ENCODE results near the gene IFRD2. TPM values are rescaled to one million over a fixed set of nuclear protein-coding genes. Genes with fewer than 3 reads are reported as not detected.

Gene IFRD2
- total and polyA plus RNA-seq, 2 of the 13 experiments (the other 11 are each of a cell fraction or from before 2014, with no cell fraction given): 32.8 to 96.1 TPM

DNA sequence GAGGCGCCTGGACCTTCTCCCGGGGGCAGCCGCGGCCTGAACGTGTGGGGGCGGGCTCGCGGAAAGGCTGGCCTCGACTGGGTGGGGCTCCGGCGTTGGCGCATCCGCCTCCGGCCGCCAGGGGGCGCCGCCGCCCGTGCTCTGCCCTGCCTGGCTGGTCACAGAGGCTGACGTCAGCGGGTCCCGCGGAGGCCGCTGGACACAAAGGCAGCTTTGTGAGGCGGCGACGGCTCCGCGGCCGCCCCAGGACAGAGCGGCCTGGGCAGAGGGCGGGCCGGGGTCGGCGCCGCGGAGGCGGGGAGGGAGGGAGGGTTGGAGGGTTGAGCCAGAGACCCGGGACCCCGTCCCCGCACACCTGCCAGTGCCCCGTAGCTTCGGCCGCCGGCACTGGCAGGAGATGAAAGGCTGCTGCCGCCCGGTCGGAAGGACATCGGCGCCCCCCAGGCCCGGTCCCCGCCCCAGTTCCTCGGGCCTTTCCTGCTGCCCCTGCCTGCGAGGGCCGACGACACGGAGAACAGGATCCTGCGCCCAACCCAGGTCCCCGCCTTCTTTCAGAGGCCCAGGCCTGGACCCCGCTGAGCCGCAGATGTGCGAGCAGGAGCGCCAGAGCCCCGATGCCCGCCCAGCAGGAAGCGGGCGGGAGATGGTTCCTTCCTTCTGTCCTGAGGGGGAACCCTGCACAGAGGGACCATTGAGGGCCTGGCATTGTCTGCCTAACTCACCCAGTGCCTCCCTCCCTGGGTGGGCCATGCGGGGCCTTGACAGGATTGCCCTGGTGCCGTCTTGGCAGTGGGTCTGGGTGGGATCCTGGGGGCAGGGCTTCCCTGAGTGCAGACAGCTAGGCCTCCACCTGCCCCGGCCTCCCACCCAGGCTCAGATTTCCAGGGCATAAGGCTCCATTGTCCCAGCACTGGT is 31.9 kb downstream of the IFRD2 start (continued):
- TF ChIP-seq ZNF44 (CRISPR knock-in tag; IDR thresholded peaks at IDR 0.05) (peak; percentile 16; the same call in 1 of the 2 replicates), ZFP36L2 (CRISPR knock-in tag; IDR thresholded peaks at IDR 0.05) (no peak), ZFYVE20 (CRISPR knock-in tag; IDR thresholded peaks at IDR 0.05; ENCODE audit: borderline replicate concordance, low read depth) (no peak), EEA1 (CRISPR knock-in tag; IDR thresholded peaks at IDR 0.05; ENCODE audit: borderline replicate concordance) (peak; percentile 91), ELF1 (CRISPR knock-in tag; IDR thresholded peaks at IDR 0.05) (no peak), RBM39 (IDR thresholded peaks at IDR 0.05; ENCODE audit: low read depth, low read length, poor library complexity, severe bottlenecking) (peak; percentile 67), ZNF720 (CRISPR knock-in tag; IDR thresholded peaks at IDR 0.05) (no peak), SOX6 (IDR thresholded peaks at IDR 0.05) (no peak), SOX6 (CRISPR knock-in tag; IDR thresholded peaks at IDR 0.05) (peak; percentile 62; the same call in 1 of the 2 replicates), ZNF333 (CRISPR knock-in tag; IDR thresholded peaks at IDR 0.05; ENCODE audit: borderline replicate concordance) (no peak), GATA4 (IDR thresholded peaks at IDR 0.05; ENCODE audit: borderline replicate concordance, low read depth) (peak; percentile 70; the same call in 1 of the 2 replicates), CBFB (CRISPR knock-in tag; IDR thresholded peaks at IDR 0.05) (peak; percentile 36; the same call in 1 of the 2 replicates), ZNF501 (CRISPR knock-in tag; IDR thresholded peaks at IDR 0.05) (peak; percentile 85), ZNF124 (CRISPR knock-in tag; IDR thresholded peaks at IDR 0.05) (peak; percentile 15)
- TF ChIP-seq, protein P1, sequence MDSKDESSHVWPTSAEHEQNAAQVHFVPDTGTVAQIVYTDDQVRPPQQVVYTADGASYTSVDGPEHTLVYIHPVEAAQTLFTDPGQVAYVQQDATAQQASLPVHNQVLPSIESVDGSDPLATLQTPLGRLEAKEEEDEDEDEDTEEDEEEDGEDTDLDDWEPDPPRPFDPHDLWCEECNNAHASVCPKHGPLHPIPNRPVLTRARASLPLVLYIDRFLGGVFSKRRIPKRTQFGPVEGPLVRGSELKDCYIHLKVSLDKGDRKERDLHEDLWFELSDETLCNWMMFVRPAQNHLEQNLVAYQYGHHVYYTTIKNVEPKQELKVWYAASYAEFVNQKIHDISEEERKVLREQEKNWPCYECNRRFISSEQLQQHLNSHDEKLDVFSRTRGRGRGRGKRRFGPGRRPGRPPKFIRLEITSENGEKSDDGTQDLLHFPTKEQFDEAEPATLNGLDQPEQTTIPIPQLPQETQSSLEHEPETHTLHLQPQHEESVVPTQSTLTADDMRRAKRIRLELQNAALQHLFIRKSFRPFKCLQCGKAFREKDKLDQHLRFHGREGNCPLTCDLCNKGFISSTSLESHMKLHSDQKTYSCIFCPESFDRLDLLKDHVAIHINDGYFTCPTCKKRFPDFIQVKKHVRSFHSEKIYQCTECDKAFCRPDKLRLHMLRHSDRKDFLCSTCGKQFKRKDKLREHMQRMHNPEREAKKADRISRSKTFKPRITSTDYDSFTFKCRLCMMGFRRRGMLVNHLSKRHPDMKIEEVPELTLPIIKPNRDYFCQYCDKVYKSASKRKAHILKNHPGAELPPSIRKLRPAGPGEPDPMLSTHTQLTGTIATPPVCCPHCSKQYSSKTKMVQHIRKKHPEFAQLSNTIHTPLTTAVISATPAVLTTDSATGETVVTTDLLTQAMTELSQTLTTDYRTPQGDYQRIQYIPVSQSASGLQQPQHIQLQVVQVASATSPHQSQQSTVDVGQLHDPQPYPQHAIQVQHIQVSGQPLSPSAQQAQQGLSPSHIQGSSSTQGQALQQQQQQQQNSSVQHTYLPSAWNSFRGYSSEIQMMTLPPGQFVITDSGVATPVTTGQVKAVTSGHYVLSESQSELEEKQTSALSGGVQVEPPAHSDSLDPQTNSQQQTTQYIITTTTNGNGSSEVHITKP (CRISPR knock-in tag; IDR thresholded peaks at IDR 0.05; ENCODE audit: low read depth): peak; percentile 32
- TF ChIP-seq, protein P2, sequence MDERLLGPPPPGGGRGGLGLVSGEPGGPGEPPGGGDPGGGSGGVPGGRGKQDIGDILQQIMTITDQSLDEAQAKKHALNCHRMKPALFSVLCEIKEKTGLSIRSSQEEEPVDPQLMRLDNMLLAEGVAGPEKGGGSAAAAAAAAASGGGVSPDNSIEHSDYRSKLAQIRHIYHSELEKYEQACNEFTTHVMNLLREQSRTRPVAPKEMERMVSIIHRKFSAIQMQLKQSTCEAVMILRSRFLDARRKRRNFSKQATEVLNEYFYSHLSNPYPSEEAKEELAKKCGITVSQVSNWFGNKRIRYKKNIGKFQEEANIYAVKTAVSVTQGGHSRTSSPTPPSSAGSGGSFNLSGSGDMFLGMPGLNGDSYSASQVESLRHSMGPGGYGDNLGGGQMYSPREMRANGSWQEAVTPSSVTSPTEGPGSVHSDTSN (CRISPR knock-in tag; IDR thresholded peaks at IDR 0.05): no peak
- TF ChIP-seq, protein P3, sequence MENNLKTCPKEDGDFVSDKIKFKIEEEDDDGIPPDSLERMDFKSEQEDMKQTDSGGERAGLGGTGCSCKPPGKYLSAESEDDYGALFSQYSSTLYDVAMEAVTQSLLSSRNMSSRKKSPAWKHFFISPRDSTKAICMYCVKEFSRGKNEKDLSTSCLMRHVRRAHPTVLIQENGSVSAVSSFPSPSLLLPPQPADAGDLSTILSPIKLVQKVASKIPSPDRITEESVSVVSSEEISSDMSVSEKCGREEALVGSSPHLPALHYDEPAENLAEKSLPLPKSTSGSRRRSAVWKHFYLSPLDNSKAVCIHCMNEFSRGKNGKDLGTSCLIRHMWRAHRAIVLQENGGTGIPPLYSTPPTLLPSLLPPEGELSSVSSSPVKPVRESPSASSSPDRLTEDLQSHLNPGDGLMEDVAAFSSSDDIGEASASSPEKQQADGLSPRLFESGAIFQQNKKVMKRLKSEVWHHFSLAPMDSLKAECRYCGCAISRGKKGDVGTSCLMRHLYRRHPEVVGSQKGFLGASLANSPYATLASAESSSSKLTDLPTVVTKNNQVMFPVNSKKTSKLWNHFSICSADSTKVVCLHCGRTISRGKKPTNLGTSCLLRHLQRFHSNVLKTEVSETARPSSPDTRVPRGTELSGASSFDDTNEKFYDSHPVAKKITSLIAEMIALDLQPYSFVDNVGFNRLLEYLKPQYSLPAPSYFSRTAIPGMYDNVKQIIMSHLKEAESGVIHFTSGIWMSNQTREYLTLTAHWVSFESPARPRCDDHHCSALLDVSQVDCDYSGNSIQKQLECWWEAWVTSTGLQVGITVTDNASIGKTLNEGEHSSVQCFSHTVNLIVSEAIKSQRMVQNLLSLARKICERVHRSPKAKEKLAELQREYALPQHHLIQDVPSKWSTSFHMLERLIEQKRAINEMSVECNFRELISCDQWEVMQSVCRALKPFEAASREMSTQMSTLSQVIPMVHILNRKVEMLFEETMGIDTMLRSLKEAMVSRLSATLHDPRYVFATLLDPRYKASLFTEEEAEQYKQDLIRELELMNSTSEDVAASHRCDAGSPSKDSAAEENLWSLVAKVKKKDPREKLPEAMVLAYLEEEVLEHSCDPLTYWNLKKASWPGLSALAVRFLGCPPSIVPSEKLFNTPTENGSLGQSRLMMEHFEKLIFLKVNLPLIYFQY (CRISPR knock-in tag; IDR thresholded peaks at IDR 0.05; ENCODE audit: borderline replicate concordance): peak; percentile 84; the same call in 1 of the 2 replicates
- TF ChIP-seq, protein P4, sequence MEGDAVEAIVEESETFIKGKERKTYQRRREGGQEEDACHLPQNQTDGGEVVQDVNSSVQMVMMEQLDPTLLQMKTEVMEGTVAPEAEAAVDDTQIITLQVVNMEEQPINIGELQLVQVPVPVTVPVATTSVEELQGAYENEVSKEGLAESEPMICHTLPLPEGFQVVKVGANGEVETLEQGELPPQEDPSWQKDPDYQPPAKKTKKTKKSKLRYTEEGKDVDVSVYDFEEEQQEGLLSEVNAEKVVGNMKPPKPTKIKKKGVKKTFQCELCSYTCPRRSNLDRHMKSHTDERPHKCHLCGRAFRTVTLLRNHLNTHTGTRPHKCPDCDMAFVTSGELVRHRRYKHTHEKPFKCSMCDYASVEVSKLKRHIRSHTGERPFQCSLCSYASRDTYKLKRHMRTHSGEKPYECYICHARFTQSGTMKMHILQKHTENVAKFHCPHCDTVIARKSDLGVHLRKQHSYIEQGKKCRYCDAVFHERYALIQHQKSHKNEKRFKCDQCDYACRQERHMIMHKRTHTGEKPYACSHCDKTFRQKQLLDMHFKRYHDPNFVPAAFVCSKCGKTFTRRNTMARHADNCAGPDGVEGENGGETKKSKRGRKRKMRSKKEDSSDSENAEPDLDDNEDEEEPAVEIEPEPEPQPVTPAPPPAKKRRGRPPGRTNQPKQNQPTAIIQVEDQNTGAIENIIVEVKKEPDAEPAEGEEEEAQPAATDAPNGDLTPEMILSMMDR (CRISPR knock-in tag; IDR thresholded peaks at IDR 0.05): peak; percentile 92

Data from HepG2 (cell line).